ENCODE data around the gene MDM4.
A peak's percentile ranks its signal among the peaks of the same experiment; 100 is the strongest.
"Not testable (repeated sequence)": the region's sequence is repeated elsewhere in the genome, so short reads cannot be mapped to it uniquely, and the experiment has no call there.

MDM4 gene

GRCh38 chr1:204516180-204516879 lies at the start of gene MDM4:
Gene MDM4 (plus strand): TSS chr1:204516406. CDS start chr1:204525519, 9,113 bp downstream.
- DNase-seq: peak; percentile 97

- no peak for DNase-seq
These were observed 49.5 kb upstream of the MDM4 start for GRCh38 chr1:204466416-204467405.

- DNase-seq: no peak
These were observed 48.0 kb upstream of the MDM4 start for GRCh38 chr1:204468206-204468605.

GRCh38 chr1:204468766-204469302 lies 47.4 kb upstream of the MDM4 start:
- DNase-seq: no peak

- no peak for DNase-seq
These were observed 46.9 kb upstream of the MDM4 start for GRCh38 chr1:204469304-204469703.

- no peak for DNase-seq
These were observed 44.5 kb upstream of the MDM4 start for GRCh38 chr1:204471687-204472086.

GRCh38 chr1:204472660-204473059 lies 43.5 kb upstream of the MDM4 start:
- DNase-seq: no peak

- DNase-seq: no peak
These were observed 42.7 kb upstream of the MDM4 start for GRCh38 chr1:204473400-204473965.

GRCh38 chr1:204475656-204476432 lies 40.4 kb upstream of the MDM4 start:
- DNase-seq: no peak

GRCh38 chr1:204476563-204476962 lies 39.6 kb upstream of the MDM4 start:
- DNase-seq: no peak

- peak; percentile 38 for DNase-seq
These were observed 39.0 kb upstream of the MDM4 start for GRCh38 chr1:204477036-204477740.

GRCh38 chr1:204478172-204478899 lies 37.9 kb upstream of the MDM4 start:
- no peak for DNase-seq

- DNase-seq: no peak
These were observed 37.3 kb upstream of the MDM4 start for GRCh38 chr1:204478921-204479320.

- DNase-seq: no peak
These were observed 36.6 kb upstream of the MDM4 start for GRCh38 chr1:204479387-204480136.

GRCh38 chr1:204480515-204480914 lies 35.7 kb upstream of the MDM4 start:
- DNase-seq: peak; percentile 68

GRCh38 chr1:204483791-204484190 lies 32.4 kb upstream of the MDM4 start:
- DNase-seq: no peak

GRCh38 chr1:204486513-204487255 lies 29.5 kb upstream of the MDM4 start:
- DNase-seq: not testable (repeated sequence)

- no peak for DNase-seq
These were observed 29.0 kb upstream of the MDM4 start for GRCh38 chr1:204487256-204487615.

- no peak for DNase-seq
These were observed 24.6 kb upstream of the MDM4 start for GRCh38 chr1:204491655-204492054.
